NCI-H526 treated with DMSO at 0.1 percent for 48 hours (cell line): ENCODE results near the gene MIA3.
"Not testable (repeated sequence)": the region's sequence is repeated elsewhere in the genome, so short reads cannot be mapped to it uniquely, and the experiment has no call there.

Experiments used
- DNase-seq: peaks from one replicate; lab custom pipeline; 2025; lab: John Stamatoyannopoulos, UW

The MIA3 gene

GRCh38 chr1:222618001-222618879 is at the start of gene MIA3:
Gene MIA3, plus strand, starts transcription at chr1:222618097. Its CDS starts 14 bp downstream, at chr1:222618111.
- peak; percentile 24 for DNase-seq

- no peak for DNase-seq
Measured at GRCh38 chr1:222570837-222571236, 47.1 kb upstream of the MIA3 start.

GRCh38 chr1:222579316-222579715 is 38.6 kb upstream of the MIA3 start:
- DNase-seq = no peak

- no peak for DNase-seq
Measured at GRCh38 chr1:222582099-222582774, 35.7 kb upstream of the MIA3 start.

GRCh38 chr1:222583079-222583478 is 34.8 kb upstream of the MIA3 start:
- no peak for DNase-seq

GRCh38 chr1:222586842-222587241 is 31.1 kb upstream of the MIA3 start:
- no peak for DNase-seq

GRCh38 chr1:222588135-222588534 is 29.8 kb upstream of the MIA3 start:
- DNase-seq = no peak

GRCh38 chr1:222589462-222590302 is 28.2 kb upstream of the MIA3 start, which contains the start of gene TAF1A:
Gene TAF1A, minus strand, starts transcription at chr1:222589933.
- DNase-seq = peak; percentile 57

GRCh38 chr1:222592171-222592570 is 25.7 kb upstream of the MIA3 start:
- no peak for DNase-seq

GRCh38 chr1:222594789-222595188 is 23.1 kb upstream of the MIA3 start:
- no peak for DNase-seq

GRCh38 chr1:222596696-222597095 is 21.2 kb upstream of the MIA3 start:
- DNase-seq = no peak

GRCh38 chr1:222600281-222600680 is 17.6 kb upstream of the MIA3 start:
- DNase-seq = no peak

- no peak for DNase-seq
Measured at GRCh38 chr1:222601257-222601656, 16.6 kb upstream of the MIA3 start.

- no peak for DNase-seq
Measured at GRCh38 chr1:222606757-222607156, 11.1 kb upstream of the MIA3 start.

- DNase-seq = not testable (repeated sequence)
Measured at GRCh38 chr1:222609111-222609510, 8.8 kb upstream of the MIA3 start.

GRCh38 chr1:222610728-222611127 is 7.2 kb upstream of the MIA3 start:
- DNase-seq = no peak

GRCh38 chr1:222613627-222614026 is 4.3 kb upstream of the MIA3 start:
- DNase-seq = no peak

GRCh38 chr1:222616525-222616924 is 1.4 kb upstream of the MIA3 start:
- no peak for DNase-seq

GRCh38 chr1:222617367-222617951 is 438 bp upstream of the MIA3 start:
- DNase-seq = peak; percentile 64

- peak; percentile 0 for DNase-seq
Measured at GRCh38 chr1:222618880-222619596, 1.1 kb downstream of the MIA3 start.

- no peak for DNase-seq
Measured at GRCh38 chr1:222620566-222620965, 2.7 kb downstream of the MIA3 start.
